Right lobe of liver (tissue), 4 donors: ENCODE data around the gene CYP3A4.

Source experiments
- CTCF ChIP-seq, 4 donors: fragments of 200-600 bp in 3 of 4; fragments of 450-650 bp in 1 of 4; IDR thresholded peaks; one replicate each; pipeline versions ENCODE4 v1.5.1 to v1.8.0; 2016 to 2022; ENCODE audit warnings: antibody characterized with exemption in 4 of 4, mild to moderate bottlenecking in 2 of 4
- POLR2A ChIP-seq: fragments of 450-650 bp; IDR thresholded peaks from one replicate; pipeline ENCODE4 v1.6.1; 2017; ENCODE audit warnings: antibody characterized with exemption, mild to moderate bottlenecking
- donor health status: DM: no; HTN: no; CAD: no.
- donor health status: DM: no; HTN: no; CAD: no.
- donor health status: DM: no; HTN: yes; CAD: no.

- TF ChIP-seq CTCF (IDR thresholded peaks at IDR 0.05) (no peak), POLR2A (peak; percentile 31)
Measured at GRCh38 chr7:99794585-99795502, 10.9 kb upstream of the CYP3A4 start.
